ENCODE results near the gene PNN.
"Not testable (repeated sequence)": the region's sequence is repeated elsewhere in the genome, so short reads cannot be mapped to it uniquely, and the experiment has no call there.

Gene PNN

GRCh38 chr14:39230416-39231035 lies 55.5 kb downstream of the PNN start:
- no peak for TF ChIP-seq CTCF (IDR thresholded peaks at IDR 0.05; ENCODE audit: insufficient read depth, low read length, poor library complexity, severe bottlenecking)
- no peak for DNase-seq (ENCODE audit: extremely low read depth, insufficient read length)
- Histone ChIP-seq H3K27me3 (replicated peaks; ENCODE audit: control insufficient read depth, insufficient read depth, low read length) (no peaks in the 10 kb centered on the region), H3K4me3 (replicated peaks; ENCODE audit: low read depth, low read length) (no peak overlapping the region), H3K36me3 (ENCODE audit: control insufficient read depth, insufficient read depth, low read length) (no peaks in the 10 kb centered on the region)

- not testable (repeated sequence) for H3K27me3 ChIP-seq (replicated peaks; ENCODE audit: control insufficient read depth, insufficient read depth, low read length); H3K4me3 ChIP-seq (replicated peaks; ENCODE audit: low read depth, low read length); H3K36me3 ChIP-seq (ENCODE audit: control insufficient read depth, insufficient read depth, low read length); DNase-seq (ENCODE audit: extremely low read depth, insufficient read length)
- TF ChIP-seq CTCF (IDR thresholded peaks at IDR 0.05; ENCODE audit: insufficient read depth, low read length, poor library complexity, severe bottlenecking), result peak; percentile 47
These were observed 56.9 kb downstream of the PNN start for GRCh38 chr14:39231751-39232553.

Data from GM06990 (cell line).